Liver (tissue), 9 donors: ENCODE results near the gene TANGO6. TPM values are rescaled to one million over a fixed set of nuclear protein-coding genes. Genes with fewer than 3 reads are reported as not detected.
"Not testable (repeated sequence)": the region's sequence is repeated elsewhere in the genome, so short reads cannot be mapped to it uniquely, and the experiment has no call there.

Experiments
- DNase-seq: peaks from one replicate; pipeline ENCODE4 v3.0.0-alpha.2; 2017; ENCODE audit warnings: low spot score
- H3K27ac ChIP-seq, 2 donors: one replicate each; pipeline ENCODE4 v1.7.0; 2013; ENCODE audit warnings: inconsistent platforms in 2 of 2, low read length in 2 of 2, control low read depth in 1 of 2, low read depth in 1 of 2, mild to moderate bottlenecking in 1 of 2
- H3K27me3 ChIP-seq, 4 donors: one replicate each; pipeline versions ENCODE4 v1.6.1 to v1.7.0; 2013; ENCODE audit warnings: low read length in 3 of 4, inconsistent platforms in 1 of 4, mild to moderate bottlenecking in 1 of 4, moderate library complexity in 1 of 4; ENCODE audit not compliant: control insufficient read depth in 4 of 4, insufficient read depth in 4 of 4
- H3K36me3 ChIP-seq, 4 donors: one replicate each; pipeline versions ENCODE4 v1.6.1 to v1.7.0; 2013; ENCODE audit warnings: low read length in 3 of 4, mild to moderate bottlenecking in 3 of 4, low read depth in 1 of 4, moderate library complexity in 1 of 4; ENCODE audit not compliant: control insufficient read depth in 4 of 4, insufficient read depth in 3 of 4
- H3K4me1 ChIP-seq, 4 donors: one replicate each; pipeline versions ENCODE4 v1.6.1 to v1.7.0; 2013; ENCODE audit warnings: low read length in 3 of 4, mild to moderate bottlenecking in 3 of 4, moderate library complexity in 1 of 4; ENCODE audit not compliant: control insufficient read depth in 4 of 4, insufficient read depth in 4 of 4
- H3K4me3 ChIP-seq, 3 donors: one replicate each; pipeline versions ENCODE4 v1.6.1 to v1.7.0; 2013; ENCODE audit warnings: low read length in 3 of 3, control low read depth in 1 of 3, low read depth in 1 of 3, mild to moderate bottlenecking in 1 of 3
- H3K9ac ChIP-seq, 2 donors: one replicate each; pipeline ENCODE4 v1.7.0; 2013; ENCODE audit warnings: low read length in 2 of 2, mild to moderate bottlenecking in 2 of 2, moderate library complexity in 2 of 2, control low read depth in 1 of 2, low read depth in 1 of 2
- H3K9me3 ChIP-seq, 4 donors: one replicate each; pipeline versions ENCODE4 v1.6.1 to v1.7.0; 2013; ENCODE audit warnings: low read length in 3 of 4; ENCODE audit not compliant: control insufficient read depth in 4 of 4
- HNF4G ChIP-seq: IDR thresholded peaks from 2 replicates; pipeline ENCODE4 v1.6.1; 2016; ENCODE audit warnings: antibody characterized with exemption
- JUND ChIP-seq, 2 donors: IDR thresholded peaks; 2 replicates each; pipeline ENCODE4 v1.6.1; 2016; ENCODE audit warnings: antibody characterized with exemption in 2 of 2
- RAD21 ChIP-seq, 2 donors: IDR thresholded peaks; 2 replicates each; pipeline ENCODE4 v1.6.1; 2016; ENCODE audit warnings: antibody characterized with exemption in 2 of 2, mild to moderate bottlenecking in 2 of 2
- TAF1 ChIP-seq: conservative IDR thresholded peaks from 2 replicates; pipeline ENCODE4 v1.6.1; 2016; ENCODE audit warnings: antibody characterized with exemption, mild to moderate bottlenecking
- WGBS: extraction: QIAGEN DNeasy Blood & Tissue Kit; methylation state at CpG from one replicate; pipeline ENCODE4 v1.1.7; 2013; 5-methylcytosine and 5-hydroxymethylcytosine counted together
- polyA plus RNA-seq, 2 donors: library from polyadenylated mRNA; stranded (reverse) in 1 of 2; unstranded in 1 of 2; fragments of 200-250 nt in 1 of 2; fragments of >200 nt in 1 of 2; fragmentation: Nextera tagmentation in 1 of 2; extraction: Ambion mirVana in 1 of 2; gene quantifications; one replicate each; pipeline versions ENCODE4 v1.2.1 to v1.2.3, GENCODE V29; 2013 to 2015
- total RNA-seq, 2 donors: library from RNA; depleted of rRNA; stranded (reverse); fragments of >200 nt; gene quantifications; one replicate each; pipeline ENCODE4 v1.2.3, GENCODE V29; 2014
- TF ChIP-seq, protein P1 (sequence below): IDR thresholded peaks from 2 replicates; pipeline ENCODE4 v1.6.1; 2016; ENCODE audit warnings: antibody characterized with exemption
- TF ChIP-seq, protein P2 (sequence below): IDR thresholded peaks from 2 replicates; pipeline ENCODE4 v1.6.1; 2016; ENCODE audit warnings: antibody characterized with exemption
- donor health status: healthy.
- donor health status: healthy.
- donor health status: healthy.
- donor health status: healthy.
- donor health status: healthy.

Gene TANGO6
- total and polyA plus RNA-seq, 4 donors: 6.8 to 40.6 (median 10.5) TPM

DNA sequence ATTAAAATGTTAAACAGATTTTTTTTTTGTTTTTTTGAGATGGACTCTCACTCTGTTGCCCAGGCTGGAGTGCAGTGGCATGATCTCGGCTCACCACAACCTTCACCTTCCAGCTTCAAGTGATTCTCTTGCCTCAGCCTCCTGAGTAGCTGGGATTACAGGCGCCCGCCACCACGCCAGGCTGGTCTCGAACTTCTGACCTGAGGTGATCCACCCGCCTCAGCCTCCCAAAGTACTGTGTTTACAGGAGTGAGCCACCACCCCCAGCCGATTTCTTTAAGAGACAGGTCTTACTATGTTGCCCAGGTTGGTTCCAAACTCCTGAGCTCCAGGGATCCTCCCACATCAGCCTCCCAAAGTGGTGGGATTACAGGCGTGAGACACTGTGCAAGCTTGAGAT lies 281.1 kb downstream of the TANGO6 start:
- H3K27ac ChIP-seq, H3K4me3 ChIP-seq, H3K9me3 ChIP-seq, H3K27me3 ChIP-seq, DNase-seq, H3K9ac ChIP-seq: not testable (repeated sequence)
- 90% methylated on average over 8 of the region's 8 CpGs for WGBS
- Histone ChIP-seq H3K36me3 (peaks cover 4 to 12% (median 9%) of the 10 kb centered on the region in 4 donors), H3K4me1 (peaks cover 5 to 22% (median 14%) of the 10 kb centered on the region in 4 donors)

DNA sequence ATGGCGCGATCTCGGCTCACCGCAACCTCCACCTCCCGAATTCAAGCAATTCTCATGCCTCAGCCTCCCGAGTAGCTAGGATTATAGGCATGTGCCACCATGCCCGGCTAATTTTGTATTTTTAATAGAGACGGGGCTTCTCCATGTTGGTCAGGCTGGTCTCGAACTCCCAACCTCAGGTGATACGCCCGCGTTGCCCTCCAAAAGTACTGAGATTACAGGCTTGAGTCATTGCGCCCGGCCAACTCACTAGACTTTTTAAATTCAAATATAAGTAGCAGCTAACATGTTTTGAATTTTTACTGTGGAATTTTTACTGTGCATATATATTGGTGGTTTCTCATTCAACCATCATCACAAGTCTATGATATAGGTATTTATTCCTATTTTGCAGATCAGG lies 281.6 kb downstream of the TANGO6 start:
- peaks cover 0 to 17% (median 8%) of the 10 kb centered on the region in 4 donors for H3K4me1 ChIP-seq
- not testable (repeated sequence) for DNase-seq, H3K4me3 ChIP-seq

DNA sequence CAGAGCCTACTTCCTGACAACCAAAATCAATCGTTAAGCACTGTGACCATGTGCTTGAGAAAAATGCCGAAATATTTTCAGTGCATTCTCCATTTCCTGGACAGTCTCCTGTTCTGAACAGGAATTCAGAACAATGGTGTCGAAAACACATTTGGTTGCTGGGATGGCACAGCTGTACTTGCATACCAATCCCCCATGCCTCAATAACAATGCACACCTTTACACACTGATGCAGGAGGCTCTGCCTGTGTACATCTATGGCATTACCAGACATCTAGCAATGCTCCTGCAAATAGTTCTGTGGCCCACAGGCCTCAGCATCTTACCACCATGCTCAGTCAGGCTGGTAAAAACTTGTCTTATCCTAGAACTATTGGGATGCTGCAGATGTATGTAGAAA lies 282.9 kb downstream of the TANGO6 start:
- Histone ChIP-seq H3K27me3 (no peaks in the 10 kb centered on the region), H3K4me3 (no peak overlapping the region), H3K9ac (no peak overlapping the region), H3K27ac (no peak overlapping the region), H3K4me1 (peaks cover 5 to 27% (median 13%) of the 10 kb centered on the region in 4 donors), H3K36me3 (peaks cover 0 to 2% (median under 1%) of the 10 kb centered on the region in 4 donors), H3K9me3 (no peaks in the 10 kb centered on the region)
- no peak for DNase-seq
- no peak for TF ChIP-seq JUND (IDR thresholded peaks at IDR 0.05)
- TF ChIP-seq TAF1: no peak
- TF ChIP-seq, protein P1, sequence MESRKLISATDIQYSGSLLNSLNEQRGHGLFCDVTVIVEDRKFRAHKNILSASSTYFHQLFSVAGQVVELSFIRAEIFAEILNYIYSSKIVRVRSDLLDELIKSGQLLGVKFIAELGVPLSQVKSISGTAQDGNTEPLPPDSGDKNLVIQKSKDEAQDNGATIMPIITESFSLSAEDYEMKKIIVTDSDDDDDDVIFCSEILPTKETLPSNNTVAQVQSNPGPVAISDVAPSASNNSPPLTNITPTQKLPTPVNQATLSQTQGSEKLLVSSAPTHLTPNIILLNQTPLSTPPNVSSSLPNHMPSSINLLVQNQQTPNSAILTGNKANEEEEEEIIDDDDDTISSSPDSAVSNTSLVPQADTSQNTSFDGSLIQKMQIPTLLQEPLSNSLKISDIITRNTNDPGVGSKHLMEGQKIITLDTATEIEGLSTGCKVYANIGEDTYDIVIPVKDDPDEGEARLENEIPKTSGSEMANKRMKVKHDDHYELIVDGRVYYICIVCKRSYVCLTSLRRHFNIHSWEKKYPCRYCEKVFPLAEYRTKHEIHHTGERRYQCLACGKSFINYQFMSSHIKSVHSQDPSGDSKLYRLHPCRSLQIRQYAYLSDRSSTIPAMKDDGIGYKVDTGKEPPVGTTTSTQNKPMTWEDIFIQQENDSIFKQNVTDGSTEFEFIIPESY: no peak
- no peak for TF ChIP-seq HNF4G
- TF ChIP-seq, protein P2, sequence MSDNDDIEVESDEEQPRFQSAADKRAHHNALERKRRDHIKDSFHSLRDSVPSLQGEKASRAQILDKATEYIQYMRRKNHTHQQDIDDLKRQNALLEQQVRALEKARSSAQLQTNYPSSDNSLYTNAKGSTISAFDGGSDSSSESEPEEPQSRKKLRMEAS: no peak
- no peak for TF ChIP-seq RAD21 (IDR thresholded peaks at IDR 0.05)
- WGBS: 80% methylated on average over 3 of the region's 3 CpGs

More for the DNA sequence above, 281.6 kb downstream of the TANGO6 start:
- H3K9ac ChIP-seq, H3K27me3 ChIP-seq, H3K27ac ChIP-seq, H3K9me3 ChIP-seq: not testable (repeated sequence)
- 97% methylated on average over 14 of the region's 14 CpGs for WGBS
- peaks cover 2 to 12% (median 8%) of the 10 kb centered on the region in 4 donors for H3K36me3 ChIP-seq

DNA sequence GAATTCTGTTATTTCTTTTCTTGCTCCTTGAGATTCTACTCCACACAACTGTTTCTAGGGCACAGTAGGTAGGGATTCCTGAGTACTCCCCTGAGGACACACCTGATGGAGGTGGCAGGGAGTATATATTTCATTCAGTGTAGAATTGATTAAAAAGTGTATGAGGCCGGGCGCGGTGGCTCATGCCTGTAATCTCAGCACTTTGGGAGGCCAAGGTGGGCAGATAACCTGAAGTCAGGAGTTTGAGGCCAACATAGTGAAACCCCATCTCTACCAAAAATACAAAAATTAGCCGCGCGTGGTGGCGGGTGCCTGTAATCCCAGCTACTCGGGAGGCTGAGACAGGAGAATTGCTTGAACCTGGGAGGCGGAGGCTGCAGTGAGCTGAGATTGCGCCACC lies 283.5 kb downstream of the TANGO6 start:
- WGBS: 97% methylated on average over 10 of the region's 10 CpGs
- H3K27me3 ChIP-seq, DNase-seq, H3K36me3 ChIP-seq, H3K27ac ChIP-seq, H3K9ac ChIP-seq, H3K4me3 ChIP-seq, H3K9me3 ChIP-seq: not testable (repeated sequence)
- peaks cover 5 to 27% (median 13%) of the 10 kb centered on the region in 4 donors for H3K4me1 ChIP-seq
